ENCODE data around the gene RACK1. TPM values are rescaled to one million over a fixed set of nuclear protein-coding genes. Genes with fewer than 3 reads are reported as not detected.

RACK1 gene
- total RNA-seq, 4 donors from 2014 or later: 2,254 to 3,332 (median 2,569) TPM

DNA sequence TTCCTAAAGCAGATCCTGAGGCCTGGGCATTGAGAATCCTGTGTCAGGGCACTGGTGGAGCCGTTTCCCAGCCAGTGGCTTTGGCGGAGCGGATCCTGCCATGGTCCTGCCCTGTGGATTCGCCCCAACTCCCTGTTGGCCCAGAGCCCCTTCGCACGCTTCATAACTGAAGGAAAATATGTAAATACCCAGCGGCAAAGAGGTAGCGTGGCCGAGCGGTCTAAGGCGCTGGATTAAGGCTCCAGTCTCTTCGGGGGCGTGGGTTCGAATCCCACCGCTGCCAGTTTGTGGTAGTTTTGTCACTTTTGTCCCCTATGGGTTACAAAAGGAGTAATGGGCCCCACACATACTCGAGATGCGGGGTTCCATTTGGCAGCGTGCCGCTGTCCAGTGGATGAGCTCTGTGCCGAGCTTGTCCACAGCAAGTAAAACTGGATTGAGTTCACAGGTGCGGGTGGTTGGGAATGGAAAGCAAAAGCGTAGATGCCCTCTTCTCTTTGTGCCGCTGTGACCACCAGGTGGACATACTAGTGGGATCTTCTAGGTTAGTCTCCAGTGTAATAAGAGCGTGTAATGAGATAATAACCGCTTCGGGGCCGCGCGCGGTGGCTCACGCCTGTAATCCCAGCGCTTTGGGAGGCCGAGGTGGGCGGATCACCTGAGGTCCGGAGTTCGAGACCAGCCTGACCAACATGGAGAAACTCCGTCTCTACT is 56.0 kb downstream of the RACK1 start:
- WGBS, 2 donors: 5 to 10% methylated on average over 34 to 36 of the region's 37 CpGs
- TF ChIP-seq POLR2A (IDR thresholded peaks at IDR 0.05): no peak
- TF ChIP-seq, protein P1, sequence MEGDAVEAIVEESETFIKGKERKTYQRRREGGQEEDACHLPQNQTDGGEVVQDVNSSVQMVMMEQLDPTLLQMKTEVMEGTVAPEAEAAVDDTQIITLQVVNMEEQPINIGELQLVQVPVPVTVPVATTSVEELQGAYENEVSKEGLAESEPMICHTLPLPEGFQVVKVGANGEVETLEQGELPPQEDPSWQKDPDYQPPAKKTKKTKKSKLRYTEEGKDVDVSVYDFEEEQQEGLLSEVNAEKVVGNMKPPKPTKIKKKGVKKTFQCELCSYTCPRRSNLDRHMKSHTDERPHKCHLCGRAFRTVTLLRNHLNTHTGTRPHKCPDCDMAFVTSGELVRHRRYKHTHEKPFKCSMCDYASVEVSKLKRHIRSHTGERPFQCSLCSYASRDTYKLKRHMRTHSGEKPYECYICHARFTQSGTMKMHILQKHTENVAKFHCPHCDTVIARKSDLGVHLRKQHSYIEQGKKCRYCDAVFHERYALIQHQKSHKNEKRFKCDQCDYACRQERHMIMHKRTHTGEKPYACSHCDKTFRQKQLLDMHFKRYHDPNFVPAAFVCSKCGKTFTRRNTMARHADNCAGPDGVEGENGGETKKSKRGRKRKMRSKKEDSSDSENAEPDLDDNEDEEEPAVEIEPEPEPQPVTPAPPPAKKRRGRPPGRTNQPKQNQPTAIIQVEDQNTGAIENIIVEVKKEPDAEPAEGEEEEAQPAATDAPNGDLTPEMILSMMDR (IDR thresholded peaks at IDR 0.05): peak in 1 of 6 experiments; percentile 25

DNA sequence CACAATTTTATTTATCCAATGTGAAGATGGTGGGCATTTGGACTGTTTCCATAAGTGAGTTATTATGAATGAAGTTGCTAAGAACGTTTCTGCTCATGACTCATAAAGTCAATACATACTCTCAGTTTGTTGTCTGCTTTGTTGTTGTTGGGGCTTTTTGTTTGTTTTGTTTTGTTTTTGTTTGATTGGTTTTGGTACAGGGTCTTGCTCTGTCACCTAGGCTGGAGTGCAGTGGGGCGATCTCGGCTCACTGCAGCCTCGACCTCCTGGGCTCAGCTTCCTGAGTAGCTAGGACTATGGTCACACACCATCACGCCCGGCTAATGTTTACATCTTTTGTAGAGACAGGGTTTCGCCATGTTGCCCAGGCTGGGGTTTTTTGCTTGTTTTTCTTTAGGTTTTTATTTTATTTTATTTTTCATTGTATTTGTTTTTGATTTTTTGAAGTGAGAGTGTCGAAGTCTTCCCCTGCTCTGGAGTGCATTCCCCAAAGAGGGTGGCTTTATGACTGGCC is 56.7 kb downstream of the RACK1 start:
- H3K27me3 ChIP-seq: no peaks in the 10 kb centered on the region
- intact Hi-C loops (cut with DNase I): loop anchor here (5.0 kb wide), 1 partner anchor 35 kb away; the partner anchor contains the start of gene TRIM41
- H3K4me3 ChIP-seq (replicated peaks in 1 of 3): no peak overlapping the region
- no peaks in the 10 kb centered on the region for H3K36me3 ChIP-seq
- WGBS, 2 donors: 50 to 55% methylated on average over 8 of the region's 8 CpGs
- TF ChIP-seq POLR2A (IDR thresholded peaks at IDR 0.05): no peak
- TF ChIP-seq, protein P1 (IDR thresholded peaks at IDR 0.05): no peak
- no peaks in the 10 kb centered on the region for H3K9me3 ChIP-seq
- no peak overlapping the region for H3K27ac ChIP-seq
- no peak for DNase-seq
- H3K4me1 ChIP-seq: peaks cover 0 to 10% of the 10 kb centered on the region in 2 donors

More for the DNA sequence above, 56.0 kb downstream of the RACK1 start:
- H3K4me3 ChIP-seq (replicated peaks in 1 of 3): peak overlapping the region in 1 of 3 donors; percentile 77
- peak; percentile 68 to 81 for DNase-seq
- H3K27me3 ChIP-seq: no peaks in the 10 kb centered on the region
- peaks cover 5 to 14% of the 10 kb centered on the region in 2 donors for H3K4me1 ChIP-seq
- no peaks in the 10 kb centered on the region for H3K9me3 ChIP-seq
- intact Hi-C loops (cut with DNase I): loop anchor here (5.0 kb wide), 1 partner anchor 35 kb away; the partner anchor contains the start of gene TRIM41
- H3K27ac ChIP-seq: peak overlapping the region in 1 of 3 donors; percentile 19
- H3K36me3 ChIP-seq: no peaks in the 10 kb centered on the region

Small RNA genes within 50 kb of the gene (microRNA-seq; reads per million reads assigned to microRNA genes)
- 2.2 reads per million for gene MIR4638

Small RNA genes within 50 kb of the gene (small RNA-seq; reads per million reads assigned to genes)
- gene MIR4638 (not detected), gene SNORD95 (not detected), gene SNORD96A (not detected)

Other genes with a start within 250 kb of the RACK1 start
- gene BTNL9, start 203.6 kb downstream of the RACK1 start, total RNA-seq: 10 to 100 TPM; 12.9 to 77.1 (median 34.3) TPM
- not detected for gene OR2V1, start 112.7 kb downstream of the RACK1 start, total RNA-seq
- gene OR2V2, start 96.3 kb downstream of the RACK1 start, total RNA-seq: not detected
- 10 to 100 TPM; 12.3 to 14.2 (median 13.0) TPM for gene TRIM7, start 38.7 kb downstream of the RACK1 start, total RNA-seq
- gene TRIM41, start 20.6 kb downstream of the RACK1 start, total RNA-seq: 10 to 100 TPM; 18.8 to 31.1 (median 22.8) TPM
- gene TRIM52, start 17.2 kb upstream of the RACK1 start, total RNA-seq: 10 to 100 TPM; 14.8 to 30.8 (median 23.8) TPM
- gene OR4F3, start 123.4 kb upstream of the RACK1 start, total RNA-seq: under 1 TPM in 1 of 4 donors, not detected in 3; 0.45 TPM

All from thyroid gland (tissue), 4 donors.